A549 (cell line): Measurements from ENCODE around the gene MAJIN.

Source experiments
- BHLHE40 ChIP-seq: IDR thresholded peaks from 2 replicates; pipeline ENCODE4 v1.6.1; 2012; ENCODE audit warnings: low read depth, low read length, inconsistent platforms
- EP300 ChIP-seq, 2 experiments: fragments of >200 bp; sonication (Bioruptor Twin); formaldehyde crosslinking; IDR thresholded peaks; 2 replicates in 1 of 2; 3 replicates in 1 of 2; pipeline ENCODE4 v1.6.1; 2016 to 2017
- TF ChIP-seq, protein P1 (sequence below): fragments of >200 bp; sonication (Bioruptor Twin); formaldehyde crosslinking; IDR thresholded peaks from 3 replicates; pipeline ENCODE4 v1.5.1; 2016
- TF ChIP-seq, protein P2 (sequence below): fragments of 250-450 bp; sonication (Bioruptor Pico); IDR thresholded peaks from 2 replicates; pipeline ENCODE4 v1.5.0; 2020; ENCODE audit warnings: low read depth, mild to moderate bottlenecking, moderate library complexity

DNA sequence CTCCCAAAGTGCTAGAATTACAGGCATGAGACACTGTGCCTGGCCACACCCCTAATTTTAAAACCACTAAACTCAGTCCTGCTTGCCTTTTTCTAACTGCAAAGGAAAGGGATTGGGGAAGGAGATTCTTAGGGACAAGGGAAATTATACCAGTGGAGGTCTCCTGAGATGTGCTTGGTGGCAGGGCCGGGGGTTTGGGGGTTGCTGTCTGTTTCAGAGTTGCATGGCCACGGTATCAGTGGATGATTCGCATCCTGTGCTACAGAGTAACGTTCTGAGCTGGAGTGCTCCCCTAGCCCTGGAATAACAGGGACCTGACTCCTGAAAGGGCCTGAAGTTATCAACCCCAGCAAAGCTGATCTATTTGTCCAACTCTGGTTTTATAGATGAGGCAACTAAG, 35.4 kb downstream of the MAJIN start:
- TF ChIP-seq, protein P1, sequence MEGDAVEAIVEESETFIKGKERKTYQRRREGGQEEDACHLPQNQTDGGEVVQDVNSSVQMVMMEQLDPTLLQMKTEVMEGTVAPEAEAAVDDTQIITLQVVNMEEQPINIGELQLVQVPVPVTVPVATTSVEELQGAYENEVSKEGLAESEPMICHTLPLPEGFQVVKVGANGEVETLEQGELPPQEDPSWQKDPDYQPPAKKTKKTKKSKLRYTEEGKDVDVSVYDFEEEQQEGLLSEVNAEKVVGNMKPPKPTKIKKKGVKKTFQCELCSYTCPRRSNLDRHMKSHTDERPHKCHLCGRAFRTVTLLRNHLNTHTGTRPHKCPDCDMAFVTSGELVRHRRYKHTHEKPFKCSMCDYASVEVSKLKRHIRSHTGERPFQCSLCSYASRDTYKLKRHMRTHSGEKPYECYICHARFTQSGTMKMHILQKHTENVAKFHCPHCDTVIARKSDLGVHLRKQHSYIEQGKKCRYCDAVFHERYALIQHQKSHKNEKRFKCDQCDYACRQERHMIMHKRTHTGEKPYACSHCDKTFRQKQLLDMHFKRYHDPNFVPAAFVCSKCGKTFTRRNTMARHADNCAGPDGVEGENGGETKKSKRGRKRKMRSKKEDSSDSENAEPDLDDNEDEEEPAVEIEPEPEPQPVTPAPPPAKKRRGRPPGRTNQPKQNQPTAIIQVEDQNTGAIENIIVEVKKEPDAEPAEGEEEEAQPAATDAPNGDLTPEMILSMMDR = no peak
- no peak for TF ChIP-seq BHLHE40
- TF ChIP-seq, protein P2, sequence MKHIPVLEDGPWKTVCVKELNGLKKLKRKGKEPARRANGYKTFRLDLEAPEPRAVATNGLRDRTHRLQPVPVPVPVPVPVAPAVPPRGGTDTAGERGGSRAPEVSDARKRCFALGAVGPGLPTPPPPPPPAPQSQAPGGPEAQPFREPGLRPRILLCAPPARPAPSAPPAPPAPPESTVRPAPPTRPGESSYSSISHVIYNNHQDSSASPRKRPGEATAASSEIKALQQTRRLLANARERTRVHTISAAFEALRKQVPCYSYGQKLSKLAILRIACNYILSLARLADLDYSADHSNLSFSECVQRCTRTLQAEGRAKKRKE = no peak
- no peak for TF ChIP-seq EP300 (IDR thresholded peaks at IDR 0.05)
